ENCODE results near the gene TNFRSF8. TPM values are rescaled to one million over a fixed set of nuclear protein-coding genes. Genes with fewer than 3 reads are reported as not detected.
A peak's percentile ranks its signal among the peaks of the same experiment; 100 is the strongest.

TNFRSF8 gene
- total and polyA plus RNA-seq, 9 of the 15 experiments (the other 6 are each of a cell fraction or from before 2014, with no cell fraction given): 3.5 to 38.4 (median 17.1) TPM

- TF ChIP-seq SMAD1 (IDR thresholded peaks at IDR 0.05; ENCODE audit: low read depth, low read length, partially characterized antibody): no peak
- peak; percentile 90 for TF ChIP-seq LCOR (CRISPR knock-in tag; IDR thresholded peaks at IDR 0.05)
- no peak for TF ChIP-seq RBM15 (IDR thresholded peaks at IDR 0.05; ENCODE audit: insufficient read depth, low read length)
- no peak for TF ChIP-seq CHD1 (IDR thresholded peaks at IDR 0.05; ENCODE audit: low read length)
- TF ChIP-seq ZFX (CRISPR knock-in tag; IDR thresholded peaks at IDR 0.05): peak; percentile 57; the same call in 1 of the 2 replicates
- peak; percentile 100 for TF ChIP-seq L3MBTL2 (IDR thresholded peaks at IDR 0.05)
- 0 out of 2 replicates have a peak, but pooled peaks have one; percentile 47 for TF ChIP-seq HDAC2 (IDR thresholded peaks at IDR 0.05)
- no peak for TF ChIP-seq ZNF324 (CRISPR knock-in tag; IDR thresholded peaks at IDR 0.05)
- TF ChIP-seq GTF2E2 (tag; IDR thresholded peaks at IDR 0.05): no peak
- no peak; the same call in 1 of the 2 replicates for TF ChIP-seq ZNF143 (CRISPR knock-in tag; IDR thresholded peaks at IDR 0.05)
- TF ChIP-seq TFAP4 (CRISPR knock-in tag; IDR thresholded peaks at IDR 0.05; ENCODE audit: borderline replicate concordance): peak; percentile 55
- peak; percentile 23 for TF ChIP-seq ETV5 (CRISPR knock-in tag; IDR thresholded peaks at IDR 0.05; ENCODE audit: low read depth)
- no peak for TF ChIP-seq TAF9B (IDR thresholded peaks at IDR 0.05; ENCODE audit: partially characterized antibody)
- TF ChIP-seq, protein P1, sequence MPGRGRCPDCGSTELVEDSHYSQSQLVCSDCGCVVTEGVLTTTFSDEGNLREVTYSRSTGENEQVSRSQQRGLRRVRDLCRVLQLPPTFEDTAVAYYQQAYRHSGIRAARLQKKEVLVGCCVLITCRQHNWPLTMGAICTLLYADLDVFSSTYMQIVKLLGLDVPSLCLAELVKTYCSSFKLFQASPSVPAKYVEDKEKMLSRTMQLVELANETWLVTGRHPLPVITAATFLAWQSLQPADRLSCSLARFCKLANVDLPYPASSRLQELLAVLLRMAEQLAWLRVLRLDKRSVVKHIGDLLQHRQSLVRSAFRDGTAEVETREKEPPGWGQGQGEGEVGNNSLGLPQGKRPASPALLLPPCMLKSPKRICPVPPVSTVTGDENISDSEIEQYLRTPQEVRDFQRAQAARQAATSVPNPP (IDR thresholded peaks at IDR 0.05; ENCODE audit: borderline replicate concordance, insufficient read depth, insufficient read length): no peak
- TF ChIP-seq SRSF3 (IDR thresholded peaks at IDR 0.05; ENCODE audit: insufficient read depth, low read length): 0 out of 2 replicates have a peak, but pooled peaks have one; percentile 21
- TF ChIP-seq ZNF212 (CRISPR knock-in tag; IDR thresholded peaks at IDR 0.05): no peak
- peak; percentile 83 for TF ChIP-seq ZNF24 (IDR thresholded peaks at IDR 0.05)
- TF ChIP-seq EP400 (IDR thresholded peaks at IDR 0.05): peak; percentile 90
- TF ChIP-seq ZNF830 (CRISPR knock-in tag; IDR thresholded peaks at IDR 0.05): no peak
- TF ChIP-seq ATF1 (CRISPR knock-in tag; IDR thresholded peaks at IDR 0.05): no peak
- TF ChIP-seq ATF1 (tag; IDR thresholded peaks at IDR 0.05): 0 out of 2 replicates have a peak, but pooled peaks have one; percentile 43
- TF ChIP-seq PYGO2 (tag; IDR thresholded peaks at IDR 0.05): no peak
- no peak for TF ChIP-seq PREB (CRISPR knock-in tag; IDR thresholded peaks at IDR 0.05)
- TF ChIP-seq, protein P2, sequence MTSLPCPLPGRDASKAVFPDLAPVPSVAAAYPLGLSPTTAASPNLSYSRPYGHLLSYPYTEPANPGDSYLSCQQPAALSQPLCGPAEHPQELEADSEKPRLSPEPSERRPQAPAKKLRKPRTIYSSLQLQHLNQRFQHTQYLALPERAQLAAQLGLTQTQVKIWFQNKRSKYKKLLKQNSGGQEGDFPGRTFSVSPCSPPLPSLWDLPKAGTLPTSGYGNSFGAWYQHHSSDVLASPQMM (CRISPR knock-in tag; IDR thresholded peaks at IDR 0.05): no peak
- TF ChIP-seq SNIP1 (IDR thresholded peaks at IDR 0.05; ENCODE audit: low read depth): no peak
- TF ChIP-seq GTF2A2 (tag; IDR thresholded peaks at IDR 0.05): no peak
- TF ChIP-seq TGIF2 (CRISPR knock-in tag; IDR thresholded peaks at IDR 0.05): peak; percentile 91
These were observed at the start of gene TNFRSF8 (continued) for GRCh38 chr1:12063141-12064072.
